HepG2 (cell line): ENCODE data around the gene COL18A1. TPM values are rescaled to one million over a fixed set of nuclear protein-coding genes. Genes with fewer than 3 reads are reported as not detected.

Experiments used
- ARHGAP35 ChIP-seq: sonication (generic); formaldehyde crosslinking; IDR thresholded peaks from 2 replicates; pipeline ENCODE4 v1.9.0; 2022; ENCODE audit warnings: mild to moderate bottlenecking, inconsistent platforms, moderate library complexity, missing genetic modification reagents, borderline replicate concordance
- ARNT2 ChIP-seq: sonication (generic); formaldehyde crosslinking; IDR thresholded peaks from 2 replicates; pipeline ENCODE4 v1.8.0; 2022; ENCODE audit warnings: mild to moderate bottlenecking, low read depth, missing genetic modification reagents, moderate library complexity
- E2F1 ChIP-seq: sonication (generic); formaldehyde crosslinking; IDR thresholded peaks from 2 replicates; pipeline ENCODE4 v1.5.0; 2020; ENCODE audit warnings: missing genetic modification reagents
- FOXA3 ChIP-seq: IDR thresholded peaks from 2 replicates; pipeline ENCODE4 v1.6.1; 2016; ENCODE audit warnings: missing genetic modification reagents, missing compliant biosample characterization
- HMGA1 ChIP-seq: sonication (generic); formaldehyde crosslinking; conservative IDR thresholded peaks from 2 replicates; pipeline ENCODE4 v1.4.0; 2020; ENCODE audit warnings: missing genetic modification reagents
- KLF16 ChIP-seq, 2 experiments: sonication (generic) in 1 of 2; formaldehyde crosslinking in 1 of 2; IDR thresholded peaks; 2 replicates each; pipeline versions ENCODE4 v1.6.1 to v1.8.0; 2016 to 2023; ENCODE audit warnings: missing genetic modification reagents in 2 of 2, missing compliant biosample characterization in 1 of 2
- NCOR1 ChIP-seq: fragments of 200-600 bp; sonication (generic); IDR thresholded peaks from 2 replicates; pipeline ENCODE4 v1.7.0; 2017; ENCODE audit warnings: antibody characterized with exemption, low read length, borderline replicate concordance
- NKX3-1 ChIP-seq: sonication (generic); formaldehyde crosslinking; IDR thresholded peaks from 2 replicates; pipeline ENCODE4 v1.5.0; 2020; ENCODE audit warnings: missing genetic modification reagents
- SNAPC5 ChIP-seq: sonication (generic); formaldehyde crosslinking; IDR thresholded peaks from 2 replicates; pipeline ENCODE4 v1.8.1; 2023; ENCODE audit warnings: mild to moderate bottlenecking, missing genetic modification reagents, borderline replicate concordance
- STAT6 ChIP-seq: sonication (generic); formaldehyde crosslinking; IDR thresholded peaks from 2 replicates; pipeline ENCODE4 v1.4.0; 2020; ENCODE audit warnings: missing genetic modification reagents, mild to moderate bottlenecking, borderline replicate concordance
- TCF12 ChIP-seq, 2 experiments: fragments of 450-650 bp in 1 of 2; sonication (generic) in 1 of 2; formaldehyde crosslinking in 1 of 2; IDR thresholded peaks; 2 replicates each; pipeline versions ENCODE4 v1.6.1 to v1.8.0; 2017 to 2022; ENCODE audit warnings: antibody characterized with exemption in 1 of 2, mild to moderate bottlenecking in 1 of 2, missing genetic modification reagents in 1 of 2, moderate library complexity in 1 of 2
- ZBTB42 ChIP-seq: sonication (generic); formaldehyde crosslinking; IDR thresholded peaks from 2 replicates; pipeline ENCODE4 v1.5.0; 2020; ENCODE audit warnings: mild to moderate bottlenecking, missing genetic modification reagents
- ZMYM2 ChIP-seq: sonication (generic); formaldehyde crosslinking; IDR thresholded peaks from 2 replicates; pipeline ENCODE4 v1.8.0; 2022; ENCODE audit warnings: mild to moderate bottlenecking, missing genetic modification reagents
- ZNF263 ChIP-seq: sonication (generic); formaldehyde crosslinking; IDR thresholded peaks from 2 replicates; pipeline ENCODE4 v1.4.0; 2020; ENCODE audit warnings: missing genetic modification reagents
- ZNF446 ChIP-seq: sonication (generic); formaldehyde crosslinking; IDR thresholded peaks from 2 replicates; pipeline ENCODE4 v1.5.0; 2020; ENCODE audit warnings: mild to moderate bottlenecking, missing genetic modification reagents
- ZNF552 ChIP-seq: sonication (generic); formaldehyde crosslinking; IDR thresholded peaks from 2 replicates; pipeline ENCODE4 v1.9.0; 2022; ENCODE audit warnings: missing genetic modification reagents, mild to moderate bottlenecking, borderline replicate concordance
- ZNF609 ChIP-seq: sonication (generic); formaldehyde crosslinking; IDR thresholded peaks from 2 replicates; pipeline ENCODE4 v1.4.0; 2020; ENCODE audit warnings: mild to moderate bottlenecking, missing genetic modification reagents, borderline replicate concordance
- ZNF841 ChIP-seq: sonication (generic); formaldehyde crosslinking; IDR thresholded peaks from 2 replicates; pipeline ENCODE4 v1.8.1; 2023; ENCODE audit warnings: missing genetic modification reagents, borderline replicate concordance
- polyA plus RNA-seq, 8 experiments: library from polyadenylated mRNA; depleted of rRNA in 3 of 8; stranded (reverse) in 7 of 8; unstranded in 1 of 8; fragments of >200 nt; fragmentation: Illumina TruSeq in 4 of 8; extraction: Trizol in 4 of 8; gene quantifications; 2 replicates each; pipeline versions ENCODE4 v1.2.1 to v1.2.3, GENCODE V29; 2011 to 2016; ENCODE audit warnings: low read depth in 4 of 8, missing spikeins in 1 of 8, mixed read lengths in 1 of 8; ENCODE audit not compliant: insufficient read depth in 1 of 8
- total RNA-seq, 5 experiments: library from RNA; depleted of rRNA; stranded (reverse); fragments of >200 nt; fragmentation: Illumina TruSeq; extraction: Trizol; gene quantifications; 2 replicates each; pipeline ENCODE4 v1.2.3, GENCODE V29; 2016; ENCODE audit warnings: low read depth in 1 of 5

The COL18A1 gene
- total and polyA plus RNA-seq, 2 of the 13 experiments (the other 11 are each of a cell fraction or from before 2014, with no cell fraction given): 79.0 to 102 TPM

- peak in 1 of 2 experiments; percentile 87; a peak in 2 of 4 replicates for TF ChIP-seq KLF16 (CRISPR knock-in tag; IDR thresholded peaks at IDR 0.05)
- TF ChIP-seq ZNF609: peak; percentile 92; the same call in 1 of the 2 replicates
- peak; percentile 74; the same call in 1 of the 2 replicates for TF ChIP-seq NCOR1
- TF ChIP-seq ZNF552 (CRISPR knock-in tag): peak; percentile 33; the same call in 1 of the 2 replicates
- TF ChIP-seq FOXA3 (CRISPR knock-in tag): peak; percentile 81
- TF ChIP-seq ZBTB42: 0 out of 2 replicates have a peak, but pooled peaks have one; percentile 31
- 0 out of 2 replicates have a peak, but pooled peaks have one; percentile 78 for TF ChIP-seq NKX3-1 (CRISPR knock-in tag)
- peak; percentile 55; the same call in 1 of the 2 replicates for TF ChIP-seq E2F1 (CRISPR knock-in tag)
- peak; percentile 53; the same call in 1 of the 2 replicates for TF ChIP-seq ZNF263
- no peak for TF ChIP-seq STAT6 (CRISPR knock-in tag)
- no peak for TF ChIP-seq TCF12 (IDR thresholded peaks at IDR 0.05)
- peak; percentile 82 for TF ChIP-seq TCF12 (CRISPR knock-in tag; IDR thresholded peaks at IDR 0.05)
- TF ChIP-seq HMGA1 (CRISPR knock-in tag): no peak
- TF ChIP-seq ZMYM2 (CRISPR knock-in tag): no peak; the same call in none of the 2 replicates
- no peak for TF ChIP-seq SNAPC5
- TF ChIP-seq ARNT2 (CRISPR knock-in tag): peak; percentile 66; the same call in 1 of the 2 replicates
- TF ChIP-seq ZNF841 (CRISPR knock-in tag): no peak; the same call in 1 of the 2 replicates
- no peak for TF ChIP-seq ZNF446 (CRISPR knock-in tag)
- TF ChIP-seq ARHGAP35 (CRISPR knock-in tag): peak; percentile 65; the same call in 1 of the 2 replicates
Measured at GRCh38 chr21:45427331-45428271, 22.6 kb downstream of the COL18A1 start (continued).
